ENCODE measurements around the gene PORCN. TPM values are rescaled to one million over a fixed set of nuclear protein-coding genes. Genes with fewer than 3 reads are reported as not detected.
"Not testable (repeated sequence)": the region's sequence is repeated elsewhere in the genome, so short reads cannot be mapped to it uniquely, and the experiment has no call there.

The PORCN gene
- total RNA-seq, 1 donor from 2014 or later = 1.9 TPM

DNA sequence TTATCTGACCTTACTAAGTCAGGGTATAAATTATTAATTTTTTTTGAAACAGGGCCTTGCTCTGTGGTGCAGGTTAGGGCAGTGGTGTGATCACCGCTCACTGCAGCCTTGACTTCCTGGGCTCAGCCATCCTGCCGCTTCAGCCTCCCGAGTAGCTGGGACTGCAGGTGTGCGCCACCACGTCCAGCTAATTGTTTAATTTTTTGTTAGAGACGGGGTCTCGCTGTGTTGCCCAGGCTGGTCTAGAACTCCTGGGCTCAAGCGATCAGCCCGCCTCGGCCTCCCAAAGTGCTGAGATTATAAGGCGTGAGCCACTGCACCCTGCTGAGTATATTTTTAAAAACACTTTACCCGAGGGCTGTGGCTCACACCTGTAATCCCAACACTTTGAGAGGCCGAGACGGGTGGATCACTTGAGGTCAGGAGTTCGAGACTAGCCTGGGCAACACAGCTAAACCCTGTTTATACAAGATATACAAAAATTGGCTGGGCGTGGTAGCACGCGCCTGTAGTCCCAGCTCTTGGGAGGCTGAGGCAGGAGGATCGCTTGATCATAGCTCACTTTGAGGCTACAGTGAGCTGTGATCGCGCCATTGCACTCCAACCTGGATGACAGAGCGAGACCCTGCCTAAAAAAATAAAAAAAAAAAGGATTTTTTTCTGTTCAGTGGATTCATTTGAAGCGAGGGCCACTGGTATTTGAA is 30.0 kb downstream of the PORCN start:
- ATAC-seq (no peak), DNase-seq (ENCODE audit: low spot score) (no peak)

DNA sequence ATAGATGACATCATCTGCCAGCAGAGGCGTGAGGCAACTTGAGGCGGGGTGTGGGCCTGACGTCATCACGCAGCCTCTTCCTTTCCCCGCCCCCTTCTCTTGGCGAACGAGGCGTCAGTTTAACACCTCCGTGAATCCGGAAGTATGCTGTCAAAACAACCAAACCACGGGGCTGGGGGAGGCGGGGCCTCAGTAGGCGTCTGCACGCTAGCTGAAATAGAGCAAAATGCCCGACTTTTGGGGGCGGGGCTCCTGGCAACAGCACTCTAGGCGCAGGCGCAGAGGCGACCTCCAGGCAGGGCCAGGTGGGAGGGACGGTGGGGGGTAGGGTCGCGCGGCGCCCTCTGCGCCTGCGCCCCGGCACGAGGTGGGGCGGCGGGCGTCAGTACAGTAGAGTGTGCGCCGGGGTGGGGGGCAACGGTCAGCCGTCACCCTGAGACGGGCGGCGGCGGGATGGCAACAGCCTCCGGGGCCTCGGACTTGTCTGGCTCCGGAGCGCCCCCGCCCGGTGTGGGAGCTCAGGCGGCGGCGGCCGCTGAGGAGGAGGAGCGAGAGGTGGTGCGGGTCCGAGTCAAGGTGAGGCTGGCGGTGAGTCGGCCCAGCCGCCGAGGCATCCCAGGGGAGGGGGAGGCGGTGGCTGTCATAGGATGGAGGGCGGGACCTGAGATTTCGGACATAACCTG is 30.7 kb downstream of the PORCN start, which contains the start of gene TBC1D25:
Gene TBC1D25, plus strand, starts transcription at position 370 of the 683 bp plus-strand sequence. Its CDS starts 84 bp downstream, at position 454.
- peak; percentile 95 for DNase-seq (ENCODE audit: low spot score)

DNA sequence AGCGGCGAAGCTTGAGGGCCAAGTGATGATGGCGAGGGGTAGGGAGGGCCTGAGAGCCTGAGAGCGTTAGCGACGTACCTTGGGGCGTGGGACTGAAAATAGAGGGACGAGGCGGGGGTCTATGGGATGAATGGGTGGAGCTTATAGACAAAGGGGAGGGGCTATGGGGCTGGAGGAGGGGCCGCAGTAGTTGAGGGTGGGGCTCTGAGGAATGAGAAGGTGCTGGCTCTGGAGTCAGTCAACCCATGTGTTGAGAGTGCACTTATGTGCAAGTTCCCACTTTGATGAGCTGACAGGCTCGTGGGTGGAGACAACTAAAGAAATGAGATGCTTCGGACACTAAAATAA is 31.2 kb downstream of the PORCN start:
- peak; percentile 64 for ATAC-seq
- DNase-seq (ENCODE audit: low spot score) = no peak

More for the DNA sequence above, 30.7 kb downstream of the PORCN start, which contains the start of gene TBC1D25:
- ATAC-seq = peak; percentile 95

DNA sequence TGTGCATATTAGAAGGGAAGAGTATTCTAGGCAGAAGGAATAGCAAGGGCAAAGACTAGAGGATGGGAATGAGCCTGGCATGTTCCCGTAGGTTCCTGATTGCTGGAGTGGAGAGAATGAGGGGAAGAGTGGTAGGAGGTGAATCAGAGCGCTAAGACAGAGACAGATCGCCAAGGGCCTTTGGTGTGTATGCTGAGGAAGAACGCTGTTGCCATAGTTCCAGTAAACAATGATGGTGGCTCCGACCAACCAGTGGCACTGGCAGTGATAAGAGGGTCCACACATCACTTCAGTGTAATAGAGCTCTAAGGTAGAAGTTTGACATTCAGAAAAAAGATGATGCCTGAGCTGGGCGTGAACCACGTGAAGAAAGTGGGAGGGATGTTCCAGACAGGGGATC is 31.7 kb downstream of the PORCN start:
- ATAC-seq (no peak), DNase-seq (ENCODE audit: low spot score) (no peak)

DNA sequence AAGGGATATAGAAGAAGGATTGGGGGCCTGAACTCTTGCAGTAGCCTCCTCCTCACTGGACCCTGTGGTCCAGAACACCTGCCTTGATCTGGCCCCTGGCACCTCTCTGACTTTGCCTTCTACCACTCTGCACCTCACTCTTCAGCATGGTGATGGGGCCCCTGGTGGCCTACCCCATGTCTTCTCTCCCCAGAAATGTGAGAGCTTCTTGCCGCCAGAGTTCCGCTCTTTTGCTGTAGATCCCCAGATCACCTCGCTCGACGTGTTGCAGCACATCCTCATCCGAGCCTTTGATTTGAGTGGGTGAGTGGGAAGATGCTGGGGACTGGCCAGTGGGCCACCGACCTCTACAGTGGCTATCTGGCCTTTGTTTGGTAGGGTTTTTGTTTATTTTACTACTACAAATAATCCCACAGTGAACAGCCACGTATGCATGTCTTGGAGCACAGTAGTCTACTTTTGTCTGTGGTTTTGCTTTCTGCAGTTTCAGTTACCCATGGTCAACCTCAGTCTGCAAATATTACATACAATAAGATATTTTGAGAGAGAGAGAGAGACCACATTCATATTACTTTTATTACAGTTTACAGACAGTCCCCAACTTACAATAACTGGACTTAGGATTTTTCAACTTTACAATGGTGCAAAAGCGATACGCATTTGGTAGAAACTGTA is 32.5 kb downstream of the PORCN start:
- DNase-seq (ENCODE audit: low spot score) = no peak
- ATAC-seq = no peak

DNA sequence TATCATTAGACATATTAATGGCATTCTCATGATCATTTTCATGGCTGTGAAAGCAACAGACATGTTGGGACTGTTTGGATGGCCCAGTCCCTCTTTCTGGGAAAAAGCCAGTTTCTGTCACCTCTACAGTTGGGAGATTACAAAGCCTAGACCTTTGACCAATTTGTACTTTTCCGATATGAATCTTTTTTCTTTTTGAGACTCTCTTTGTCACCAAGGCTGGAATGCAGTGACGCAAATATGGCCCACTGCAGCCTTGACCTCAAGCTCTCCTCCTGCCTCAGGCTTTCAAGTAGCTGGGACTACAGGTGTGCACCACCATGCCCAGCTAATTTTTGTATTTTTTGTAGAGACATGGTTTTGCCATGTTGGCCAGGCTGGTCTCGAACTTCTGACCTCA is 40.1 kb downstream of the PORCN start:
- ATAC-seq = no peak
- no peak for DNase-seq (ENCODE audit: low spot score)

DNA sequence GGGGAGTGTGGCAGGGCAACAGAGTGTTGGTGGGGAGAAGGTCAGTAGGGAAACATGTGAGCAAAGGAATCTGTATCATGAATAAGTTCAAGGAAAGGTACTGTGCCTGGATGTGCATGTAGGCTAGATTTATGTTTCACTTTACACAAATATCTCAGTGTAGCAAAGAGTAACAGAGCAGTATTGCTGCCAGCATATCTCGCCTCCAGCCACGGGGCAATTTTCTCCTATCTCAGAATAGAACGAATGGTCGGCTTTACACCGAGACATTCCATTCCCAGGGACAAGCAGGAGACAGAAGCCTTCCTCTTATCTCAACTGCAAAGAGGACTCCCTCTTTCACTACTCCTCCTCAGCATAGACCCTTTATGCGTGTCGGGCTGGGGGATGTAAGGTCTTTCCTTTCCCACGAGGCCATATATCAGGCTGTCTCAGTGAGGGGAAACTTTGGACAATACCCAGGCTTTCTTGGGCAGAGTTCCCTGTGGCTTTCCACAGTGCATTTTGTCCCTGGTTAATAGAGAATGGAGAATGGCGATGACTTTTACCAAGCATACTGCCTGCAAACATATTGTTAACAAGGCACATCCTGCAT is 47.0 kb downstream of the PORCN start:
- not testable (repeated sequence) for ATAC-seq; DNase-seq (ENCODE audit: low spot score)

DNA sequence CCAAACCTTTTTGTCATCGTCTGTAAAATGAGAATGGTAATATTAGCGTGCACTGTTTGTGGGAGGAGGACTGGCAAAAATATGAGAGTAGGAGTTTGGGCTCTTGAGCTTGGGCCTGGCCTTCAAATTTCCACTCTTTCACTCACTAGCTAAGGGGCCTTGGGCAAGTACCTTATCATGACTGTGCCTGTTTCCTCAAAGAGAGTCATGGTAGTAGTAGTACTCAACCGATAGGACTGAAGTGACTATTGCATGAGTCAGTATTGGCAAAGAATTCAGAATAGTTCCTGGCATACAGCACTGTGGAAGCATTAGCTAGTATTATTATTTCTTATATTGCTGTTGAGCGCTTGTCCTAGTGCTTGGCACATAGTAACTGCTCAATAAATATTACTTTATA is 49.5 kb downstream of the PORCN start:
- no peak for ATAC-seq
- no peak for DNase-seq (ENCODE audit: low spot score)

DNA sequence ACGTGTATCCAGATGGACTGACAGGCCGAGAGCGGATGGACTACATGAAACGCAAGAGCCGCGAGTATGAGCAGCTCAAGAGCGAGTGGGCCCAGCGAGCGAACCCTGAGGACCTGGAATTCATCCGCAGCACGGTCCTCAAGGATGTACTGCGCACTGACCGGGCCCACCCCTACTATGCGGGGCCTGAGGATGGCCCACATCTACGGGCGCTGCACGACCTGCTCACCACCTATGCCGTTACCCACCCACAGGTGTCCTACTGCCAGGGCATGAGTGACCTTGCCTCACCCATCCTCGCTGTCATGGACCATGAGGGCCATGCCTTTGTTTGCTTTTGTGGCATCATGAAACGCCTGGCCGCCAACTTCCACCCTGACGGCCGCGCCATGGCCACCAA is 50.8 kb downstream of the PORCN start:
- DNase-seq (ENCODE audit: low spot score) = no peak

DNA sequence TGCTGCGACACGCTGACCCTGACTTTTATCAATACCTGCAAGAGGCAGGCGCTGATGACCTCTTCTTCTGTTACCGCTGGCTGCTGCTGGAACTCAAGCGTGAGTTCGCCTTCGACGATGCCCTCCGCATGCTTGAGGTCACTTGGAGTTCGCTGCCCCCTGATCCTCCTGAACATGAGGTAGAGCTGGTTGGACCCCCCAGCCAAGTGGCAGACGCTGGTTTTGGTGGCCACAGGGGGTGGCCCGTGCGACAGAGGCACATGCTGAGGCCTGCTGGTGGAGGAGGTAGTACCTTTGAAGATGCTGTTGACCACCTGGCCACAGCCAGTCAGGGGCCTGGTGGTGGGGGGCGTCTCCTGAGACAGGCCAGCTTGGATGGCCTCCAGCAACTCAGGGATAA is 51.3 kb downstream of the PORCN start:
- ATAC-seq = no peak
- no peak for DNase-seq (ENCODE audit: low spot score)

More for the DNA sequence above, 50.8 kb downstream of the PORCN start:
- ATAC-seq = no peak

DNA sequence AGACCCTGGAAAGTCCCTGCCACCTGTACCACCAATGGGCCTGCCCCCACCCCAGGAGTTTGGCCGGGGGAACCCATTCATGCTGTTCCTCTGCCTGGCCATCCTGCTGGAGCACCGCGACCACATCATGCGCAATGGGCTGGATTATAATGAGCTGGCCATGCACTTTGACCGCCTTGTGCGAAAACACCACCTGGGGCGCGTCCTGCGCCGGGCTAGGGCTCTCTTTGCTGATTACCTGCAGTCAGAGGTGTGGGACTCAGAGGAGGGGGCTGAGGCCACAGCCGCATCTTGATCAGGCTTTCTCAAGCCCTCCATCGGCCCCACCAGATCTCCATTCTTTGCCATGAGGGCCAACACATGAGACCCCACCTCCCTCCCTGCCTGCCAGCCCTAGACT is 51.9 kb downstream of the PORCN start:
- DNase-seq (ENCODE audit: low spot score) = no peak
- ATAC-seq = no peak

DNA sequence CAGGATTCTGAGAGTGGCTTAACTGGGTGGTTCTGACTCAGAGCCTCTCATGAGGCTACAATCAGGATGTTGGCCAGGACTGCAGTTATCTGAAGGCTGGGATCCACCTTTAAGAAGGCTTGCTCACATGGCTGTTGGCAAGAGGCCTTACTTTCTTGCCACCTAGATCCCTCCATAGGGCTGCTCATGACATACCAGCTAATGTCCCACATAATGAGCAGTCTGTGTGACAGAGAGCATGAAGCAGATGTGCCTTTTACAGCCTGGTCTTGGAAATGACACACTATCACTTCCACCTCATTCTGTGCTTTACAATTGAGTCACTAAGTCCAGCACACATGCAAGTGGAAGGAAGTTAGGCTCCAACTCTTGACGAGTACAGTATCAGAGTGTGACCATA is 61.2 kb downstream of the PORCN start:
- DNase-seq (ENCODE audit: low spot score) (no peak), ATAC-seq (no peak)

Other genes starting within 250 kb of the PORCN start
- not detected for gene SSX3, start 152.3 kb upstream of the PORCN start, total RNA-seq
- gene SSX4, start 125.5 kb upstream of the PORCN start, total RNA-seq = not detected
- not detected for gene SSX4B, start 97.0 kb upstream of the PORCN start, total RNA-seq
- gene SLC38A5, start 38.7 kb upstream of the PORCN start, total RNA-seq = 0.30 TPM
- 15.6 TPM for gene FTSJ1, start 32.8 kb upstream of the PORCN start, total RNA-seq
- 267 TPM for gene EBP, start 12.8 kb downstream of the PORCN start, total RNA-seq
- gene TBC1D25, start 30.7 kb downstream of the PORCN start, total RNA-seq = 6.5 TPM
- 20.6 TPM for gene RBM3, start 65.5 kb downstream of the PORCN start, total RNA-seq
- gene WDR13, start 88.5 kb downstream of the PORCN start, total RNA-seq = 86.7 TPM
- 3.2 TPM for gene WAS, start 174.8 kb downstream of the PORCN start, total RNA-seq
- 4.3 TPM for gene SUV39H1, start 187.7 kb downstream of the PORCN start, total RNA-seq